Superior temporal gyrus (tissue), 1 donor: Measurements from ENCODE around the gene TSPAN9.

Source experiments
- DNase-seq: peaks from one replicate; pipeline ENCODE4 v3.0.0-alpha.2; 2016; ENCODE audit errors: extremely low spot score

Gene TSPAN9

GRCh38 chr12:3164454-3165077 lies 87.4 kb downstream of the TSPAN9 start:
- no peak for DNase-seq

- DNase-seq = no peak
These were observed 88.2 kb downstream of the TSPAN9 start for GRCh38 chr12:3165078-3165980.

- no peak for DNase-seq
These were observed 90.5 kb downstream of the TSPAN9 start for GRCh38 chr12:3167636-3168035.

GRCh38 chr12:3168223-3169221 lies 91.3 kb downstream of the TSPAN9 start:
- DNase-seq = peak; percentile 50

- peak; percentile 20 for DNase-seq
These were observed 93.4 kb downstream of the TSPAN9 start for GRCh38 chr12:3170423-3171194.

GRCh38 chr12:3171195-3171591 lies 94.0 kb downstream of the TSPAN9 start:
- DNase-seq = no peak

- no peak for DNase-seq
These were observed 95.2 kb downstream of the TSPAN9 start for GRCh38 chr12:3172124-3173007.

- DNase-seq = no peak
These were observed 95.9 kb downstream of the TSPAN9 start for GRCh38 chr12:3173008-3173553.

- DNase-seq = no peak
These were observed 96.7 kb downstream of the TSPAN9 start for GRCh38 chr12:3173912-3174311.

GRCh38 chr12:3175238-3175637 lies 98.1 kb downstream of the TSPAN9 start:
- DNase-seq = no peak

- no peak for DNase-seq
These were observed 99.6 kb downstream of the TSPAN9 start for GRCh38 chr12:3176754-3177153.

GRCh38 chr12:3177778-3178425 lies 100.7 kb downstream of the TSPAN9 start:
- no peak for DNase-seq

- no peak for DNase-seq
These were observed 101.6 kb downstream of the TSPAN9 start for GRCh38 chr12:3178671-3179313.

GRCh38 chr12:3179731-3180130 lies 102.6 kb downstream of the TSPAN9 start:
- no peak for DNase-seq

- DNase-seq = no peak
These were observed 105.2 kb downstream of the TSPAN9 start for GRCh38 chr12:3182426-3182825.

- no peak for DNase-seq
These were observed 107.3 kb downstream of the TSPAN9 start for GRCh38 chr12:3184485-3184884.

GRCh38 chr12:3185260-3185870 lies 108.2 kb downstream of the TSPAN9 start:
- DNase-seq = no peak

GRCh38 chr12:3186546-3187215 lies 109.5 kb downstream of the TSPAN9 start:
- no peak for DNase-seq
